ENCODE measurements around the gene AGO1.

GRCh38 chr1:35835398-35835797 lies 47.6 kb upstream of the AGO1 start:
- TF ChIP-seq TAF1 (IDR thresholded peaks at IDR 0.05; ENCODE audit: low read depth, low read length) (no peak), POLR2A (IDR thresholded peaks at IDR 0.05; ENCODE audit: low read depth, low read length) (no peak), POLR2AphosphoS5 (IDR thresholded peaks at IDR 0.05; ENCODE audit: low read depth, low read length) (no peak), SPI1 (IDR thresholded peaks at IDR 0.05; ENCODE audit: low read depth, low read length) (no peak), PAX5 (IDR thresholded peaks at IDR 0.05; ENCODE audit: insufficient read depth, low read length, severe bottlenecking) (no peak)
